ENCODE measurements around the gene ASNSD1.
"Not testable (repeated sequence)": the region's sequence is repeated elsewhere in the genome, so short reads cannot be mapped to it uniquely, and the experiment has no call there.

The ASNSD1 gene

GRCh38 chr2:189648846-189649509, 12.3 kb upstream of the ASNSD1 start:
- no peak for DNase-seq

- no peak for DNase-seq
Observed at GRCh38 chr2:189651284-189651683, 10.0 kb upstream of the ASNSD1 start.

GRCh38 chr2:189653464-189653863, 7.8 kb upstream of the ASNSD1 start:
- not testable (repeated sequence) for DNase-seq

- DNase-seq: no peak
Observed at GRCh38 chr2:189654641-189655040, 6.6 kb upstream of the ASNSD1 start.

DNA sequence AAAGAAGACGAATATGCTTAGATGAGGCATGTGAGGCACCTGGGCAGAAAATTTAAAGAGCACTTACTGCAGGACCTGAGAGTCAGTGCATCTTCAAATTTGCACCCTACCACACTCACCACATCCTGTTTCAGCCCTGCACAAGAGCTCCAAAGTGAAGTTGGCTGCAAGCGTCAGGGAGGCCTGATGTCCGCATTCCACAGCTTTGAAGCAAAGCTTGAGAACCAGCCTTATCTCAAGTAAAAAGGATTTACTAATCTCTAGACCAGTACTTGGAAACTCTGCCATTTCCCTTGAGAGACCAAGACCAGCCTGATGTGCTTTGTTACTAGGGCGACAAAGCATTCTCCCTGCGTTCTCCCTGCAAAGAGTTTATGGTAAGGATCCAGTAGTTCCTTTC, 3.4 kb upstream of the ASNSD1 start:
- peak in 1 of 2 experiments; percentile 49 for DNase-seq

GRCh38 chr2:189658306-189659212, 2.7 kb upstream of the ASNSD1 start:
- no peak for DNase-seq

- no peak for DNase-seq
Observed at GRCh38 chr2:189659734-189660133, 1.5 kb upstream of the ASNSD1 start.

DNA sequence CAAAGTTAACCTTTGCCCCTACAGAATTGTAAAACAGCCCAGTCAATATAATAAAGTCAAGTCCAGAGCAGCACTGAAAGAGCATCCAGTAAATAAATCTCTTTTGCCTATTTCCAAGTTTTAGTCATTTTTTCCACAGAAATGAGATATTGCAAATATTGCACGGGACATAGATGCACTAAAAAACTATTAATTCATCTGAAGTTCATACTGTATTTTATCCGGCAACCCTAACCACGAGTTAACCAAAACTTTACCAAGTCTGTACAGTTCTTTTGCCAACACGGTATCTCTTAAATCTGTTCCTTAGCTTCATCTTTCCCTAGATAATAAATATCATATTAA, 484 bp upstream of the ASNSD1 start:
- no peak for DNase-seq

DNA sequence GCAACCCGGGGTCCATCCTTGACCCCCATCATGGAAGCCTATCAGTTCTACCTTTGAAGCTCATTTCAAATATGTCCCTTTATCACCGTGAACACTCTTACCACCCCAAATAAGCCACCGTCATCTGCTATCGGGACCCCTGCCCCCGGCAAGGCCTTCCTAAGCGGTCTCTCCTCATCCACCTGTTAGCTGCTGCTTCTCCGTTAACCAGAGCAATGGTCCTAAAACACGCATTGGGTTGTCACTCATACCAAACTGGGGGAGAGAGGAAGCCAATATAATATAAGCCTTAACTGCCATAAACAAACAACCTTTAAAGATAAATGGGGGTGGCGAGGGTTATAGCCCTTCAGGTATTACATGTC, 680 bp downstream of the ASNSD1 start:
- peak in 1 of 2 experiments; percentile 17 for DNase-seq

DNA sequence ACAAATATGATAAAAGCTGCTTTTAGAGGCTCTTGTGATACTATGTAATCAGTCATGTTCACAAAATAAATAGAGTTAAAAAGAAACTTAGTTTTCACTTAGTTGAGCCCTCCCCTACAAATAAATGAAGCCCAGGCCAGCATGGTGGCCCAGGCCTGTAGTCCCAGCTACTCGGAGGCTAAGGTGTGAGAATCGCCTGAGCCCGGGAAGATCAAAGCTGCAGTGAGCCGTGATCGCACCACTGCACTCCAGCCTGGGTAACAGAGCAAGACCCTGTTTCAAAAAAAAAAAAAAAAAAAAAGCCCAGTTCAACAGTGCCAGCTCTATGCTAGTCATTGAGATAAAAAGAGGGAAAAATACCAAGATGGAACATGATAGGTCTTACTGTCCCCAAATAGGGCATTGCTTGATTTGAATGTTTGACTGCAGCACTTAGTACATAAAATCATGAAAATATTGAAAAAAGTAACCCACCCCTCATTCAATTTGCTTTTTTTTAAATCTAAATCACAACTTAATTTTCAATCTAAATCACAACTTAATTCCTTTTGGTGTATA, 1.5 kb downstream of the ASNSD1 start:
- DNase-seq: no peak

DNA sequence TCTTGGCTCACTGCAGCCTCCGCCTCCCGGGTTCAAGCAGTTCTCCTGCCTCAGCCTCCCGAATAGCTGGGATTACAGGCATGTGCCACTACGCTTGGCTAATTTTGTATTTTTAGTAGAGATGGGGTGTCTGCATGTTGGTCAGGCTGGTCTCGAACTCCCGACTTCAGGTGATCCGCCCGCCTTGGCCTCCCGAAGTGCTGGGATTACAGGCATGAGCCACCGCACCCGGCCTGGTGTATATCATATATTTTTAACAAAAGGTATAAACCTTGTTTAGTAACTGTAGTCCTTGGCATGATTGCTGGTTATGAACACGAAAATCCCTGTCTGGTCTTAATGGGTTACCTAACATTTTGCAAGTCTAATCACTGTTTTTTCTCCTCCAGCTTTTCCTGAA, 2.1 kb downstream of the ASNSD1 start:
- not testable (repeated sequence) for DNase-seq

GRCh38 chr2:189669913-189670312, 8.7 kb downstream of the ASNSD1 start:
- no peak for DNase-seq

- DNase-seq: peak in 1 of 2 experiments; percentile 78
Observed at GRCh38 chr2:189673661-189674373, 12.6 kb downstream of the ASNSD1 start.

DNA sequence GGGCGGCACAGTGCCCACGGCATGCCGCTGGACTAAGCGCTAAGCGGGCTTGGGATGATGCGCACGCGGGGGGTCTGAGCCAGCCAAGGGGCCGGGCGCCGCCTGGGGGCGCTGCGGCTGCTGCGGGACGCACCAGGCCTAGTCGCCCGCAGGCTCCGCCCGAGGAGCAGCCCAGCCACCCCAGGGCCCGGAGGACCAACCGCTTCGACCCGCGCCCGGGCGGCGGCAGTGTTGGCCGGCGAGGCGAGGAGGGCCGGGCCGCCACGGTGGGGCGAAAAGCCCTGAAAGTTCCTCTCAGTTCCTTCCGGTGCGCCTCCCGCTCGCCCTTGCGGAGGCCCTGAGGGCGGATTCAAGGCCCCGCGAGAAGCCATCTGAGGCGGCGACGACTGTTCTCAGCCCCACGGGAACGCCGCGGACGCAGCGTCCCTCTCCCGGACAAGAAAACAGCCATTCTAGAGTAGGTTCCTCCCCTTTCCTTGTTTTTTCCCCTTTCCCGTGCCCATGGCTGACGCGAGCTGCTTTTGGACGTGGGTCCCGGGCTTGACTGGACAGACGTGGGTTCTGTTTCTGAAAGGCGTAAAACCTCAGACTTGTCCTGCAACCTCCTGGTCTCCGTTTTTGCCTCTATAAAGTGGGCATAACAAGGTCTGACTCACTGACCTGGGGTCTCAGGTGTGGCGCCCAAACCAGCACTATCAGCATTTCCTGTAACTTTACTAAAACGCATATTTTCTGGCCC, 13.3 kb downstream of the ASNSD1 start, which contains the start of gene ANKAR:
TSS of gene ANKAR (plus strand) at position 297 of the 739 bp plus-strand sequence. CDS start 1,821 bp downstream, outside the sequence.
- DNase-seq: peak; percentile 79 to 94

GRCh38 chr2:189676471-189676870, 15.2 kb downstream of the ASNSD1 start:
- DNase-seq: no peak

DNA sequence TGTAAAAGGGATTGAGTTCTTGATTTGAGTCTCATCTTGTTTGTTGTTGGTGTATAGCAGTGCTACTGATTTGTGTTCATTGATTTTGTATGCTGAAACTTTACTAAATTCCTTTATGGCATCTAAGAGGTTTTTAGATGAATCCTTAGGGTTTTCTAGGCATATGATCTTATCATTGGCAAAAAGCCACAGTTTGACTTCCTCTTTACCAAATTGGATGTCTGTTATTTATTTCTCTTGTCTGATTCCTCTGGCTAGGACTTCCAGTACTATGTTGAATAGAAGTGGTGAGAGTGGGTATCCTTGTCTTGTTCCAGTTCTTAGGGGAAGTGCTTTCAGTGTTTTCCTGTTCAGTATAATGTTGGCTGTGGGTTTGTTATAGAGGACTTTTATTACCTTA, 18.0 kb downstream of the ASNSD1 start:
- DNase-seq: peak; percentile 58 to 71

- no peak for DNase-seq
Observed at GRCh38 chr2:189681203-189681602, 19.9 kb downstream of the ASNSD1 start.

- no peak for DNase-seq
Observed at GRCh38 chr2:189681903-189682302, 20.6 kb downstream of the ASNSD1 start.

- DNase-seq: no peak
Observed at GRCh38 chr2:189683348-189683747, 22.1 kb downstream of the ASNSD1 start.

DNA sequence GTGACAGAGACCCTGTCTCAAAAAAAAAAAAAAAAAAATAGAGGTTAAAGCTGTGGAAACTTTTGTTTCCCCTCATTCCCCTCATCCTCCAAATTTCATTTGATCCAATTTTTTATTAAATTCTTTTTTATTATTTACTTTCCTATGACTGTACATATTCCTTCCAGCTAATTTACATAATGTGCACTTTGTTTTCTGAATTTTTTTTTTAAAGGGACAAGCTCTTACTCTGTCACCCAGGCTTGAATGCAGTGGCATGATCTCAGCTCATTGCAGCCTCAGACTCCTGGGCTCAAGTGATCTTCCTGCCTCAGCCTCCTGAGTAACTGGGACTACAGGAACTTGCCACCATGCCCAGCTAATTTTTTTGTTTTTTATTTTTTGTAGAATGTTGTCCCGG, 23.6 kb downstream of the ASNSD1 start:
- DNase-seq: no peak

GRCh38 chr2:189685540-189686229, 24.4 kb downstream of the ASNSD1 start:
- DNase-seq: peak; percentile 67 to 75

DNA sequence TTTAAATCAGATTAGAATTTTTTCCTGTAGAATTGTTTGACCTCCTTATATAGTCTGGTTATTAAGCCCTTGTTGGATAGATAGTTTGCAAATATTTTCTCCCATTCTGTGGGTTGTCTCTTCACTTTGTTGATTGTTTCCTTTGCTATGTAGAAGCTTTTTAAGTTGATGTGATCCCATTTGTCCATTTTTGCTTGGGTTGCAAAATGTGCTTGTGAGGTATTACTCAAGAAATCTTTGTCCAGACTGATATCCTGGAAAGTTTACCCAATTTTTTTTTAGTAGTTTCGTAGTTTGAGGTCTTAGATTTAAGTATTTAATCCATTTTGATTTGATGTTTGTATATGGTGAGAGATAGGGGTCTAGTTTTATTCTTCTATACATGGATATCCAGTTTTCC, 26.5 kb downstream of the ASNSD1 start:
- not testable (repeated sequence) for DNase-seq

Data from Kasumi-1 (cell line).